Central memory CD4-positive, alpha-beta T cell (primary cell): ENCODE measurements around the gene SLPI.

Experiments used
- DNase-seq: peaks from one replicate; pipeline ENCODE4 v3.0.0; 2022

The SLPI gene

GRCh38 chr20:45269754-45270270 lies 15.4 kb upstream of the SLPI start:
- no peak for DNase-seq

- no peak for DNase-seq
Measured at GRCh38 chr20:45269056-45269455, 14.7 kb upstream of the SLPI start.

- no peak for DNase-seq
Measured at GRCh38 chr20:45268531-45268930, 14.2 kb upstream of the SLPI start.

GRCh38 chr20:45266977-45267376 lies 12.6 kb upstream of the SLPI start:
- DNase-seq = no peak

- DNase-seq = no peak
Measured at GRCh38 chr20:45263556-45264266, 9.3 kb upstream of the SLPI start.

- DNase-seq = no peak
Measured at GRCh38 chr20:45258664-45259063, 4.3 kb upstream of the SLPI start.

- no peak for DNase-seq
Measured at GRCh38 chr20:45258259-45258658, 3.9 kb upstream of the SLPI start.

- no peak for DNase-seq
Measured at GRCh38 chr20:45257711-45258110, 3.3 kb upstream of the SLPI start.

- no peak for DNase-seq
Measured at GRCh38 chr20:45257161-45257560, 2.8 kb upstream of the SLPI start.

- DNase-seq = no peak
Measured at GRCh38 chr20:45253261-45253660, 1.1 kb downstream of the SLPI start.

GRCh38 chr20:45251884-45252560 lies 2.3 kb downstream of the SLPI start:
- DNase-seq = no peak

- no peak for DNase-seq
Measured at GRCh38 chr20:45248609-45249008, 5.8 kb downstream of the SLPI start.

- DNase-seq = no peak
Measured at GRCh38 chr20:45247865-45248264, 6.5 kb downstream of the SLPI start.

GRCh38 chr20:45246109-45246508 lies 8.3 kb downstream of the SLPI start:
- DNase-seq = no peak

- no peak for DNase-seq
Measured at GRCh38 chr20:45238139-45238538, 16.2 kb downstream of the SLPI start.

- no peak for DNase-seq
Measured at GRCh38 chr20:45235995-45236394, 18.4 kb downstream of the SLPI start.

- no peak for DNase-seq
Measured at GRCh38 chr20:45230631-45231030, 23.7 kb downstream of the SLPI start.

- no peak for DNase-seq
Measured at GRCh38 chr20:45229264-45230056, 24.9 kb downstream of the SLPI start.

- no peak for DNase-seq
Measured at GRCh38 chr20:45226287-45226686, 28.1 kb downstream of the SLPI start.

- DNase-seq = no peak
Measured at GRCh38 chr20:45223136-45223535, 31.2 kb downstream of the SLPI start.

GRCh38 chr20:45221076-45221475 lies 33.3 kb downstream of the SLPI start, which contains the start of gene SEMG2:
TSS of gene SEMG2 (plus strand) at chr20:45221373. CDS start at chr20:45221390, 17 bp downstream.
- no peak for DNase-seq

GRCh38 chr20:45218636-45219035 lies 35.7 kb downstream of the SLPI start:
- DNase-seq = no peak

- no peak for DNase-seq
Measured at GRCh38 chr20:45218124-45218523, 36.2 kb downstream of the SLPI start.
